Large intestine (tissue), 3 donors: ENCODE measurements around the gene CDC14A. TPM values are rescaled to one million over a fixed set of nuclear protein-coding genes. Genes with fewer than 3 reads are reported as not detected.

Experiments used
- DNase-seq, 2 donors: peaks; one replicate each; pipeline versions ENCODE4 v3.0.0 to v3.0.0-alpha.2; 2013
- H3K27ac ChIP-seq: one replicate; pipeline ENCODE4 v1.5.1; 2013; ENCODE audit warnings: low read length
- H3K27me3 ChIP-seq: 2 replicates; pipeline ENCODE4 v1.6.1; 2013; ENCODE audit warnings: low read length; ENCODE audit not compliant: control insufficient read depth, insufficient read depth
- H3K36me3 ChIP-seq: 2 replicates; pipeline ENCODE4 v1.6.1; 2013; ENCODE audit warnings: low read length; ENCODE audit not compliant: control insufficient read depth, insufficient read depth
- H3K4me1 ChIP-seq: one replicate; pipeline ENCODE4 v1.6.1; 2013; ENCODE audit warnings: low read length; ENCODE audit not compliant: control insufficient read depth, insufficient read depth
- H3K4me3 ChIP-seq: one replicate; pipeline ENCODE4 v1.5.1; 2013; ENCODE audit warnings: low read length
- H3K9me3 ChIP-seq: one replicate; pipeline ENCODE4 v1.6.1; 2013; ENCODE audit warnings: mild to moderate bottlenecking, low read depth, low read length, moderate library complexity; ENCODE audit not compliant: control insufficient read depth
- WGBS: methylation state at CpG from one replicate; pipeline ENCODE4 v1.1.5; 2013; ENCODE audit warnings: low lambda C conversion rate; ENCODE audit not compliant: insufficient coverage; 5-methylcytosine and 5-hydroxymethylcytosine counted together
- polyA plus RNA-seq: library from polyadenylated mRNA; unstranded; fragments of 120-200 nt; gene quantifications from one replicate; pipeline ENCODE4 v1.2.1, GENCODE V29; 2013

Gene CDC14A
- polyA plus RNA-seq, 1 donor: 15.7 TPM

DNA sequence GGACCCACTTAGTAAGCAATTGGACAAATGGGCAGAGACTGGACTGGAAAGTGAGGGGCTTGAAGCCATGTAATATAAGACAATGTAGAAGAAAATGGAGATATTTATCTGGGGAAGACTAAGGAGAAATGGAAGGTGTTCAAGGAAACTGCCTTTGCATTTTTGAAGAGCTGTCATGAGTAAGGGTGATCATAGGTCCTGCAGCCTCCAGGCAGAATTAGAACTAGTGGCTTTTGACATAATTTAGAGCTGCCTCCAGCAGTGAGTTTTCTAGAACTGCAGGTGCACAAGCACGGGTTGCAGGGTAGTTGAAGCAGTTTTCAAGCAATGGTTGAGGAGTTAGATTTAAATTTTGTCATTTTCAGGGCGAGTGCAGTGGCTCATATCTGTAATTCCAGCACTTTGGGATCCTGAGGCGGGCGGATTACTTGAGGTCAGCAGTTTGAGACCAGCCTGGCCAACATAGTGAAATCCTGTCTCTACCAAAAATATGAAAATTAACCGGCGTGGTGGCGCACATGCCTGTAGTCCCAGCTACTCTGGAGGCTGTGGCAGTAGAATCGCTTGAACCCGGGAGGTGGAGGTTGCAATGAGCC, 3.7 kb upstream of the CDC14A start:
- peak overlapping the region; percentile 89 for H3K27ac ChIP-seq

DNA sequence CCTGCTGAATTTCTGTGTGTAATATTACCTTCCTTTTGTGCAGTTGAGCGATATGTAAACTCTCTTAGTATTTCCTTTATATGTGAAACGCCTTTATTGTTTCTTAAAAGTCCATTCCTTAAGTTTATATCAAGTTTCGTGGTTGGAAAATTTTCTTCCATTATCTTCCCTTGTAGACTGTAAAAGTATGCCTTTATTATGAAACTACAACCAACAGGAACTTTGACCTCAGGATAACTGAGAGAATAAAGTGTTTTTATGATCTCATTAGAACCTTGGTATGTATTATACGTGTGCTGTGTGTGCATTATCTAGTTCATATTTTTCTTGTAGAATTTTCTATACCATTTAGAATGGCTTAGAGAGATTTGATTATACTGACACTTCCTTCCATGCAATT, 3.1 kb upstream of the CDC14A start:
- 40% methylated on average over 1 of the region's 4 CpGs for WGBS
- Histone ChIP-seq H3K4me3 (peak overlapping the region; percentile 7), H3K27me3 (no peaks in the 10 kb centered on the region), H3K27ac (peak overlapping the region; percentile 89), H3K4me1 (peaks cover 11% of the 10 kb centered on the region), H3K9me3 (no peaks in the 10 kb centered on the region), H3K36me3 (no peaks in the 10 kb centered on the region)
- DNase-seq: peak; percentile 66 to 89

More for the DNA sequence above, 3.7 kb upstream of the CDC14A start:
- Histone ChIP-seq H3K9me3 (no peaks in the 10 kb centered on the region), H3K27me3 (no peaks in the 10 kb centered on the region), H3K36me3 (no peaks in the 10 kb centered on the region), H3K4me3 (peak overlapping the region; percentile 7), H3K4me1 (peaks cover 11% of the 10 kb centered on the region)
- no CpG with 5 or more reads among the region's 9 CpGs for WGBS
- DNase-seq: no peak

DNA sequence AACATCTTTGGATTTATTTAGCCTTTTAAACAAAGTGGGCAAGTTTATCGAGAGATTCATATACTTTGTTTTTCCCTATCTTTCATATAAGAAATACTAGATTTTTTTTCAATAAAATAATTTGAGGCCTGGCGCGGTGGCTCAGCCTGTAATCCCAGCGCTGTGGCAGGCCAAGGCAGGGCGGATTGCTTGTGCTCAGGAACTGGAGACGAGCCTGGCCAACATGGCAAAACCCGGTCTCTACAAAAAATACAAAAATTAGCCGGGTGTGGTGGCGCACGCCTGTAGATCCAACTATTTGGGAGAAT, 1.6 kb upstream of the CDC14A start:
- 100% methylated on average over 1 of the region's 10 CpGs for WGBS
- Histone ChIP-seq H3K4me3 (peak overlapping the region; percentile 95), H3K27ac (peak overlapping the region; percentile 89), H3K27me3 (no peaks in the 10 kb centered on the region), H3K36me3 (no peaks in the 10 kb centered on the region), H3K4me1 (peaks cover 18% of the 10 kb centered on the region), H3K9me3 (no peaks in the 10 kb centered on the region)
- DNase-seq: no peak

DNA sequence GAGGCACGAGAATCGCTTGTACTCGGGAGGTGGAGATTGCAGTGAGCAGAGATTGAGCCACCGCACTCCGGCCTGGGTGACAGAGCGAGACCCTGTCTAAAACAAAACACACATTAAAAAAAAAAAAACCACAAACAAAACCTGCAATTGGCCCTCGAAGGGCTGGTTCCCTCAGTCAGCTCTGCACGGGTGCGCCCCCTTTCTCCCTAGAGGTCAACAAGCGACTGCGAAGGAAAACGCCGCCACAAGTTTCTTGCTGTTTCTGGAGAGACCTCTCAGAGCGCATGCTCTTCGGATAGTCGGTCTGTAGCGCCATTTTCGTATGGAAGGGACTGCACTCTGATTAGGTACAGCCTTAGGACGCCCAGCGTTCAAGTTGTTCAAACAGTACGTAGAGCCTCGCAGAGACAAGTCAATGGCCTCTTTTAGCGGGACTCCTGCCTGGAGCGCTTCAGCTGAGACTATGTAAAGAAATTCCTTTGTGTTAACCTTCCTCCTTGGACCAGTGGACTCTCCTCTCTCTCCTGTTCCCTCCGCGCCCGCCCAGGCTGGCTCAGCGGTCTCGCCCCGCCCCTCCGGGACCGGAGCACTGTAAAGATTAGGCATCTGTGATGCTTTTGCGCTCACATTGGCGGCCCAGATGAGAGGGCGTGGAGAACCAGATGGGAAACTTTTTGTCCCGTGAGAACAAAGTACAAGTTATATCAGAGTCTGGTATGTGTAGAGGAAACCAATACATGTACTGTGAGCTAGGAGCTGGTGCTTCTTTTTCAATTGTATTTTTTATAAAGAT, 1.0 kb upstream of the CDC14A start:
- Histone ChIP-seq H3K4me3 (peak overlapping the region; percentile 95), H3K9me3 (no peaks in the 10 kb centered on the region), H3K27ac (peak overlapping the region; percentile 89), H3K4me1 (peaks cover 21% of the 10 kb centered on the region), H3K36me3 (no peaks in the 10 kb centered on the region), H3K27me3 (no peaks in the 10 kb centered on the region)
- WGBS: 0% methylated on average over 2 of the region's 36 CpGs
- DNase-seq: peak; percentile 96 to 99

DNA sequence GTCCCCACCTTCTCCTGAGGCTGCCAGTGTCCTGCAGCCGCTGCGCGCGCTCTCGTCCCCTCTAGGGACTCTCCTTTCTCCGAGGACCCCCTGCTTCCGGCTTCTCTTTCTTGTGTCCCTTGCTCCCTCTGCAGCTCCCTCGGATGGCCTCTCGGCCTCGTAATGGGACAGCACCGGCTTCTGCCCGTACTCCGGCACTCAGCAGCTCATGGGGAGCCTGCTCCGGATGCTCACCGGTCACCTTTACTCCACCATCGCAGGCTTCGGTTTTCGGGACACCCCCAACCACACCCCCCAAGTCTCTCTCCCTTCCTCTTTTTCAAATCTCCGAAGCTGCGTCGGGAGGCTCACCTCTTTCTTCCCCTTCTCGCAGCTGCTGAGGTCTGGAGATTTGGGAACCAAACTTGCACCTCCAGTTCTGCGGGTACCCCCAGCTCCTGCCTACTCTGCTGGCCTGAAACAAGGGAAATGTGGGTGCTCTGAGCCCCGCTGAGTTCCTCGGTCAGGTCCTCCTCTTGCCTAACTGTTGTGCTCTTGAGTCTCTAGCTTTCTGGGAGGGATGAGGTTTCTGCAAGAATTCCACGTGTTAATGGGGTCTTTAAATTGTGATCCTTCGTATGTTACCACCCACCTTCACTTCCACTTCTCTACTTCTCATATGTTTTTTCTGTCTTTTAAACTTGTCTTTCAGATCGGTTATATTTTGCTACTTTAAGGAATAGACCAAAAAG, 930 bp downstream of the CDC14A start:
- Histone ChIP-seq H3K36me3 (peaks cover 2% of the 10 kb centered on the region), H3K9me3 (no peaks in the 10 kb centered on the region), H3K4me3 (peak overlapping the region; percentile 95), H3K4me1 (peaks cover 23% of the 10 kb centered on the region), H3K27ac (peak overlapping the region; percentile 89), H3K27me3 (no peaks in the 10 kb centered on the region)
- 6% methylated on average over 5 of the region's 28 CpGs for WGBS
- peak in 1 of 2 donors; percentile 66 for DNase-seq

DNA sequence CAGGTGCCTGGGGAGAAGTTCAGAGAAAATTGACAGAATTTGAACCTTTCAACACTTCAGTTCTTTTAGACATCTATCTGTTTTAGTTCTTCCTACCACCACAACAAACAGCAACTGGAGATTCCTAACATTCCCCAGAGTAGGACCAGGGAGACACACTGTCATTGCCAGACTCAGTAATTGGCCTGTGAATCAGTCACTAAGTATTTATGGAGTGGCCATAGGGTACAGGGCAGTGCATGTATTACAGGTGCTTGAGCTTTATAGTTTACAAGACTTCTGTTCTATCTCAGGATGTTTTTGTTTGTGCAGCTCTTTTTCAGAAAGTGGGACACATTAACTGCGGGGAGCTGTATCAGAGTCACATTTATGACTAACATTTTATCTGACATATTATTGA, 1.7 kb downstream of the CDC14A start:
- no peaks in the 10 kb centered on the region for H3K9me3 ChIP-seq
- H3K27ac ChIP-seq: peak overlapping the region; percentile 89
- H3K4me1 ChIP-seq: peaks cover 20% of the 10 kb centered on the region
- peak overlapping the region; percentile 95 for H3K4me3 ChIP-seq
- H3K27me3 ChIP-seq: no peaks in the 10 kb centered on the region
- no CpG with 5 or more reads among the region's 1 CpG for WGBS
- peaks cover 2% of the 10 kb centered on the region for H3K36me3 ChIP-seq
- peak; percentile 63 to 75 for DNase-seq

DNA sequence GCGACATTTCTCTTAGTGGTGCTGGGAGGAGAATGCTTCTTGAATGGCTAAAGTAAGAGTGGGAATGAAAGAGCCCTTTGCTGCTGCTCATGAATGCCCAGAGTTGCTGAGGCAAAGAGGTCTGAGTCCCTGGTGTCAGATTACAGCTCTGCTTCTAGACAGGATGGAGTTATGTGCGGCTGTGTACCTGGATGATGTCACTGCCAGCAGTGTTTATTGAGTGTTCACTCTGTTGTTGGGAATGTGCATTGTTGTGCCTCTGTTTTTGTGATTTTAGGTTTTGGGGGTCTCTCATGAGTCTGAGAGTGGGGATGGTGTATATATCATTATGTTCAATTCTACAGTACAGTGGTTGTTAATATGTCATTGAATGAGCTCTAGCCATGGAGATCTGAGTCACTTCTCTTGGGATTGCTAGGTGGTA, 2.7 kb downstream of the CDC14A start:
- Histone ChIP-seq H3K36me3 (peaks cover 2% of the 10 kb centered on the region), H3K9me3 (no peaks in the 10 kb centered on the region), H3K27ac (peak overlapping the region; percentile 38), H3K27me3 (no peaks in the 10 kb centered on the region), H3K4me1 (peaks cover 17% of the 10 kb centered on the region), H3K4me3 (peak overlapping the region; percentile 95)
- DNase-seq: peak; percentile 28 to 64
- no CpG with 5 or more reads among the region's 2 CpGs for WGBS

DNA sequence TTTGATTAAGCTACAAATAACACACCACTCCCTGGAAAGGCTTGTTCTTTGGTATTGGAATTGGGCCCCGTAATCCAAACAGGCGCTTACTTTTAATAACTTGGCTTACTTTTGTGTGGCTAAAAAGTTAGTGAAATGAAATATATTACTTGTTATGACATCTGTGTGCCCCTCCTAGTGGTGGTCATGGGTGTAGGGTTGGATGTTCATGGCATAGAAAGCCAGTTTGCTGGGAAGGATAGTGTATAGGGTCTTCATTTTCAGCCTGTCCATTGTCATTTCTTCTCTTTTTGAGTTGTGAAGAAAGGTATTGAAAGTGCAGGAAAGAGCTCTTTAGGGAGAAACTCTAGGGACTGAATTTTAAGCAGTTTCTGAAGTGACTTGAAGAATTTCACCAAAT, 5.9 kb downstream of the CDC14A start:
- 80% methylated on average over 1 of the region's 2 CpGs for WGBS
- no peak overlapping the region for H3K27ac ChIP-seq
- no peak overlapping the region for H3K4me3 ChIP-seq
- H3K27me3 ChIP-seq: no peaks in the 10 kb centered on the region
- H3K36me3 ChIP-seq: peaks cover 8% of the 10 kb centered on the region
- peaks cover 12% of the 10 kb centered on the region for H3K4me1 ChIP-seq
- no peaks in the 10 kb centered on the region for H3K9me3 ChIP-seq
- no peak for DNase-seq

DNA sequence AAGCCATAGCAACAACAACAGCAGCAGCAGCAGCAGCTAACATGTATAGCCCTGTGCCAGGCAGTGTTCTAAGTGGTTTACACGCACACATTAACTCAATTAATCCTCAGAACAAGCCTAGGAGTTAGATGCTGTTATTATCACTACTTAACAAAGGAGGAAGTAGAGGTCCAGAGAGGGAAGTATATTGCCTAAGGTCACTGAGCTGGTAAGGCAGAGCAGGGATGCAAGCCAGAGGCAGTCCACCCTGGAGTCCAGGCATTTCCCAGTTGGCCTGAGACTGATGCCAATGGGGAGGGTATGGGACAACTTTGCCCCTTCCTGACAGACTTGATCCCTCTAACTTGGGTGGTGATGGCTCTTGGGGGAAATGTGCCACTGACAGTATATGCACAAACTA, 6.8 kb downstream of the CDC14A start:
- Histone ChIP-seq H3K4me1 (peaks cover 12% of the 10 kb centered on the region), H3K4me3 (no peak overlapping the region), H3K36me3 (peaks cover 8% of the 10 kb centered on the region), H3K27me3 (no peaks in the 10 kb centered on the region), H3K27ac (no peak overlapping the region), H3K9me3 (no peaks in the 10 kb centered on the region)
- no peak for DNase-seq
- WGBS: no CpG with 5 or more reads among the region's 1 CpG

DNA sequence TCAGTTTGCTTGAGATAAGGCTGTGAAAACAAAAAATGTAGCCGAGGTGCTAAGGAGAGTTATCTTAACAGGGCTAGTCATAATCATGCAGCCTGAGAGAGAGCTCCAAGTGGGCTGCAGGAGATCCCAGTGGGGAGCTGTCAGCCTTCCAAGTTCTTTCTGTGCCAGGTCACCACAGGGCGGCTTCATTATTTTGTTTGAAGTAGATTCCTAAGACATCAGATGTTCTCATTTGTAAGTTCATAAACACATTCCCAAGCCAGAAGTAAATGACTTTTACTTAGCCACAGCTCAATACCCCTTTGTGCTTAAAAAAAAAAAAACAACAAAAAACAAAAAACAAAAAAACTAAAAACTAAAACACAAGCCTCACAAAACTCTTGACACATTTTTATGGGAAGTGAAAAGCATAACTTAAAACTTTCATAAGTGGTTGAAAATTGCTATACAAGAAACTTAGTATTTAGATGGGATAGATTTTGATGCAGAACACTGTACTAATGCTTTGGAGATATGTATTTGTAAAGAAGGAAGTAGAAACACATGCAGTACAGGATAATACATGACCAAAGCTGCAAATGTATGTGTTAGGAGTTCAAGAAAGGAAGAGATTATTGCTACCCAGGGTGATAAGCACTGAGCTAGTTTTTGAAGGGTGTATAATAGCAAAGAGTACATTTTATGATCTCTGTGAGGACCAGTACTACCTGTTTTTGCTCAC, 8.6 kb downstream of the CDC14A start:
- Histone ChIP-seq H3K36me3 (peaks cover 11% of the 10 kb centered on the region), H3K4me3 (no peak overlapping the region), H3K27me3 (no peaks in the 10 kb centered on the region), H3K27ac (no peak overlapping the region), H3K4me1 (peaks cover 3% of the 10 kb centered on the region), H3K9me3 (no peaks in the 10 kb centered on the region)
- DNase-seq: no peak
- no CpG with 5 or more reads among the region's 2 CpGs for WGBS
